KOPT-K1 (cell line): ENCODE measurements around the gene PSMD13.

Source experiments
- H3K27ac ChIP-seq: fragments of 200-600 bp; sonication (generic); 2 replicates; pipeline ENCODE4 v1.5.1; 2016; ENCODE audit warnings: antibody characterized with exemption, mild to moderate bottlenecking, low read depth, low read length; ENCODE audit not compliant: poor library complexity, severe bottlenecking
- H3K36me3 ChIP-seq: fragments of 200-600 bp; sonication (generic); 2 replicates; pipeline ENCODE4 v1.5.1; 2017; ENCODE audit warnings: antibody characterized with exemption, mild to moderate bottlenecking, low read length, moderate library complexity; ENCODE audit not compliant: insufficient read depth
- H3K9me3 ChIP-seq: fragments of 200-600 bp; sonication (generic); 2 replicates; pipeline ENCODE4 v1.5.1; 2017; ENCODE audit warnings: antibody characterized with exemption, low read length, mild to moderate bottlenecking; ENCODE audit not compliant: insufficient read depth, poor library complexity, severe bottlenecking

The PSMD13 gene

DNA sequence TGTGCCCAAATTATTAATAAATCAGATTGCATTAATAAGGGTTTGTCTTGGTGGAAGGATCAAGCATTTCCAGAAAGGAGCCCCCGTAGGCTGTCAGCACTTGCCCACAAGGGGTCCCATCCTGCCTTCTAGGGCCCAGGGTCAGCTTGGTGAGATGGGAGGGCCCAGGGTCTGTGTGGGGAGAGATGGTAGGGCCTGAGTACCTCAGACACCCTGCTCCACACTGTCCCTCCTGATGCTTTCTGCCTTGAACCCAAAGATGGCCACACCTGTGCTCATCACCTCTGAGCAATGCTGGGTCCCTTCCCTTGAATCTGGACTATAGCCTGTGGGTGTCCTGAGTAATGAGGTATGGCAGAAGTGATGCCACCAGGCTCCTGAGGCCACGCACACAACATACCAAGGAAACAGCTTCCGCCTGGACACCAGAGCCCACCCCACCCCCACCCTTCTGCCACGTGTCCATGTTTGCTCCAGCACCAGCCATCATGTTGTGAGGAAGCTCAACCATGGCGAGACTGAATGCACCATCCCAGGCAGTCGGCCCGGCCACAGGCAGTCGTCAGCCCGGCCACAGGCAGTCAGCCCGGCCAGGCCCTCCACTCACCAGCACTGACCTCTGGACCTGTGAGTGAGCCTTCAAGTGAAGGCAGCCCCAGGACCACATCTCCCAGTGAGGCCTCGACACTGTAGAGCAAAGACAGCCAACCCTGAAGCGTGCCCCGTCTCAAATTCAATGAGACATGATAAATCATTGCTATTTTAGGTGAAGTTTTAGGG is 36.4 kb upstream of the PSMD13 start:
- H3K9me3 ChIP-seq, result no peaks in the 10 kb centered on the region
- no peak overlapping the region for H3K27ac ChIP-seq
- H3K36me3 ChIP-seq, result peaks cover 27% of the 10 kb centered on the region

- no peak overlapping the region for H3K27ac ChIP-seq
- peaks cover 30% of the 10 kb centered on the region for H3K36me3 ChIP-seq
- H3K9me3 ChIP-seq, result no peaks in the 10 kb centered on the region
Measured at GRCh38 chr11:201966-202365, 34.8 kb upstream of the PSMD13 start.

GRCh38 chr11:202490-202889 is 34.3 kb upstream of the PSMD13 start:
- H3K9me3 ChIP-seq, result no peaks in the 10 kb centered on the region
- H3K36me3 ChIP-seq, result peaks cover 30% of the 10 kb centered on the region
- H3K27ac ChIP-seq, result no peak overlapping the region

DNA sequence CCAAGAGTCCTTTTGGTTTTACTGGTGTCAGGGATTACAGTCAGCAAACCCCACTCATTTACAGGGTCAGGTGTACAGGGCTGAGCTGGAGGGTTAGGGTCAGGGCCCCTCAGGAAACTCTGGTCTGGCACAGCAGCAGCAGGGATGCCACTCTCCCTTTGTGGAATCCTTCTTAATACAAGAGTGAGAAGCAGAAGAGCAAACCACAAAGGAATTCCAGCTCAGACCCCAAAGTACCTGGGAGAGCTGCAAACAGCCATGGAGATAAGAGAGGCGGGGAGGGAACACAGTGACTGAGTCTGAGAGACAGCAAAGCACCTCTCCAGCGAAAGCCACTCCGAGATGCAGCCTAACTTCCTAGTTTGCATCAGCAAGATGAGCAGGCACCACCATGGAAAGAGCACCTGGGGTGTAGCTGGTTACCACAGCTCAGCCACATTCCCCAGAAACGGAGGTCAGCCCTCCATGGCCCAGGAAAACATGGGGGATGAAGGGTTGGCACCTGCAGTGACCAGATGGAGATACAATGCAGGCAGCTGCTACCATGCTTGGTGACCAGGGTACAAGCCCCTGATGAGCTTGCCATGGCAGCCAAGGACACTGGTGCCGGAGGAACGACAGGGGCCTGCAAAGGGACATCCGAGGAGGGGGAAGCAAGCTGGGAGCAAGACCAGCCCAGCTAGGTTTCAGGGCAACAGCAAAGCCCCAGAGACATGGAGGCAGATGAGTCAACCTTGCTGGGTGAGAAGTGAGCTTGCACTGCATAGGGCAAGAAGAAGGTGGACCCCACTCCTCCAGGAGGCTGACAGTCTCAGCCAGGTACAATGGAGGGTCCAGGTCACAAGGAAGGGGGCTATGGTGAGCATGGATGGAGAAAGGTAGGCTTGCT is 33.5 kb upstream of the PSMD13 start:
- Histone ChIP-seq H3K36me3 (peaks cover 30% of the 10 kb centered on the region), H3K27ac (no peak overlapping the region), H3K9me3 (no peaks in the 10 kb centered on the region)

GRCh38 chr11:203945-204586 is 32.7 kb upstream of the PSMD13 start:
- H3K36me3 ChIP-seq, result peaks cover 30% of the 10 kb centered on the region
- H3K9me3 ChIP-seq, result no peaks in the 10 kb centered on the region
- H3K27ac ChIP-seq, result no peak overlapping the region

DNA sequence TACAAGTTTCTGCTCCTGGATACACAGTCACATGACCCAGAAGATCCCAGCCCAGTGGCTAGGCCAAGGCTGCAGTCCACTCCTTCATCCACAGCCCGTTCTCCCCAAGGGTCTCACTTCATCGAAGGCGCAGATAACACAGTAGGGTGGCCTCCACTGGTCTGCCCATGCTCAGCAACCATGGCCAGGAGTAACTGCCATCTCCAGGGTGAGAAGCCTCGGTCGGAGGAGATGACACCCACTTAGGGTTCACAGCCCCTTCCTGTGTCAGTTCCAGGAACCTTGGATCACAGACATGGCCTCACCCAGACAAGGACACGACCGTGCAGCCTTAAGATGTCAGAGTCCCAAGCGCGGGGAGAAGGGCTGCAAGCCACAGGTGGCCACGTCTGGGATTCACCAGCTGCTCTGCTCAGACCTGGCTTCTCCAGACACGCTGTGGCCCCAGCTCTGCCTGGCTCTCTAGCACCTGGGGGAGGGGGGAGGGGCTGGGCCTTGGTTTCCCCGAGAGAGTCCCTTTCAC is 32.1 kb upstream of the PSMD13 start:
- Histone ChIP-seq H3K27ac (no peak overlapping the region), H3K36me3 (peaks cover 33% of the 10 kb centered on the region)

DNA sequence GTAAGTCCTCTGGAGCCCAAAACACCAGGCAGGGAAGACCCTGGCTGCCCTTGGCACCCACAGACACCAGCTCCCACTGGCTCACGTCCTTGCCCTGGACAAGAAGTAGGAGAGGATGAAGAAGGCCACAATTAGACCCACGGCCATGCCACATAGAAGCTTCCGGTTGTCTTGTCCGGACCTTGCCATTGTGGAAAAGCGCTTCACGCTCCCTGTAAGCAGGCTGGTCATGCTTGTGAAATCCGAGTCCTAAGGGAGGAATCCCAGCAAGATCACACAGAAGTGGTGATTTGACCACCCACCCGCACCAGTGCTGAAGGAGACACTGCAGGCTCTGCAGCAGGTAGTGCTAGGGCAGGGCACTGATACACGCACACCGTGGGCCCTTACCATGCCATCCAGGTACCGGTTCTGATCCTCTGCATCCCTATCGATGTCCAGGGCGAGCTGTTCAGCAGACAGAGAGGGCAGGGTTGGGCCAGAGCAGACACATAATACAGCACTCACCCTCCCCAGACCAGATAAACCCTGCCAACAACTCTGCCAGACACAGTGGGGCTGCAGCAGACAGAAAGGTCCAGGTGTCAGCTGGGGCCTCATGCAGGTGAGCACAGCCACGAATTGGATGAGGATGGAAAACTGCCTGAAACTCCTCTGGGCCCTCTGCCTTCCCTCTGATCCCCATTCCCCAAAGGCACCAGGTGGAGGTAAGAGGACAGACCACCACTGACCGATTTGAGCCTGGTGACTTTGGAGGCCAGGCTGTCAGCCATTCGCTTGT is 31.4 kb upstream of the PSMD13 start:
- Histone ChIP-seq H3K27ac (no peak overlapping the region), H3K36me3 (peaks cover 41% of the 10 kb centered on the region)

More for the DNA sequence above, 32.1 kb upstream of the PSMD13 start:
- no peaks in the 10 kb centered on the region for H3K9me3 ChIP-seq

GRCh38 chr11:206002-206384 is 30.8 kb upstream of the PSMD13 start:
- Histone ChIP-seq H3K9me3 (no peaks in the 10 kb centered on the region), H3K36me3 (peaks cover 47% of the 10 kb centered on the region), H3K27ac (peak overlapping the region; percentile 97)

More for the DNA sequence above, 31.4 kb upstream of the PSMD13 start:
- H3K9me3 ChIP-seq, result no peaks in the 10 kb centered on the region

- peaks cover 53% of the 10 kb centered on the region for H3K36me3 ChIP-seq
- H3K27ac ChIP-seq, result peak overlapping the region; percentile 97
- no peaks in the 10 kb centered on the region for H3K9me3 ChIP-seq
Measured at GRCh38 chr11:206526-207207, 30.1 kb upstream of the PSMD13 start.

- Histone ChIP-seq H3K36me3 (peaks cover 60% of the 10 kb centered on the region), H3K9me3 (no peaks in the 10 kb centered on the region), H3K27ac (peak within 1 kb of the TSS; percentile 97)
Measured at GRCh38 chr11:207208-207862, 29.4 kb upstream of the PSMD13 start, which contains the start of the genes BET1L and RIC8A. TSS of gene BET1L (minus strand) at chr11:207399. CDS start at chr11:207321, 78 bp downstream. TSS of gene RIC8A (plus strand) at chr11:207708. CDS start at chr11:208855, 1,147 bp downstream.

DNA sequence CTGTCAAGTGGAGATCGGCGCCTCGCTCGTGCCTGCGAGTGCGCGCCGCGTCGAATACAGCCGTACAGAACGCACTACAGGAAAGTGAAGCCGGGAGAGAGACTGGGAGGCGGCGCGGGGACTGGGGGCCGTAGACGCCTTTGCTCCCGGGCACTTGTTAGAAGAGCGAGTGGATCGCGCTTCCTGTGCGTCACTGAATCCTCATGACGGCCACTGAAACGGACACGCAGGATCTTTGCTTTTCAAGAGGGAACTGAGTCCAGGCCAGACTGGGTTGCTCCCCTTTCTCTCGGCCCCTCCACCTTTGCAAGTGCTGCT is 29.0 kb upstream of the PSMD13 start:
- Histone ChIP-seq H3K36me3 (peaks cover 64% of the 10 kb centered on the region), H3K27ac (peak overlapping the region; percentile 97), H3K9me3 (no peaks in the 10 kb centered on the region)

- H3K27ac ChIP-seq, result peak overlapping the region; percentile 97
- H3K9me3 ChIP-seq, result no peaks in the 10 kb centered on the region
- peaks cover 64% of the 10 kb centered on the region for H3K36me3 ChIP-seq
Measured at GRCh38 chr11:208181-208916, 28.4 kb upstream of the PSMD13 start.

DNA sequence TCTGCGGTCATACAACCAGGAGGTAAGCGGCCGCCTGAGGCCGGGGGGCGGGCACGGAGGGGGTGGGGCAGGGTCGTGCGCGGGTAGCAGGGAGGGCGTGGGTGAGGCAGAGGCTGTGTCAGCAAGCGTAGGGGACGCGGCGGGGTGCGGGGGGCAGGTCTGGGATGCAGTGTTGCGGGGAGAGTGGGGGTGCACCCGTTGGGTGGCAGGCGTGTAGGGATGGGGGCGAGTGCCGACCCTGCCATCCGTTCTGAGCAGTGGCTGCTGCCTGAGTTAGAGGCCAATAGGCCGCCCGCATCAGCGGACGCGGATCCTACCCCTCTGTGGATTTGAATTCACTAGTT is 27.9 kb upstream of the PSMD13 start:
- H3K27ac ChIP-seq, result peak overlapping the region; percentile 97
- no peaks in the 10 kb centered on the region for H3K9me3 ChIP-seq
- H3K36me3 ChIP-seq, result peaks cover 64% of the 10 kb centered on the region
